Caco-2 (cell line): ENCODE measurements around the gene GPC6. TPM values are rescaled to one million over a fixed set of nuclear protein-coding genes. Genes with fewer than 3 reads are reported as not detected.

Source experiments
- BruUV-seq: library from RNA; stranded (reverse); fragments of 400-500 nt; replicated peaks from 2 replicates; lab custom pipeline; 2021; lab: Mats Ljungman, UMichigan
- CTCF ChIA-PET: fragments of 300-600 bp; sonication (Branson Sonifier 250); formaldehyde crosslinking; loops from one replicate; lab custom pipeline; 2022; ENCODE audit warnings: antibody characterized with exemption; lab: Charles Lee
- POLR2A ChIA-PET: fragments of 300-600 bp; sonication (Branson Sonifier 250); formaldehyde crosslinking; loops from one replicate; lab custom pipeline; 2022; ENCODE audit warnings: antibody characterized with exemption; lab: Charles Lee
- DNase-seq, 2 experiments: peaks; one replicate each; pipeline versions ENCODE4 v3.0.0 to v3.0.0-alpha.2; 2020 to 2022
- H3K27me3 ChIP-seq: replicated peaks from 2 replicates; pipeline ENCODE4 v1.6.0; 2011; ENCODE audit warnings: low read length; ENCODE audit not compliant: control insufficient read depth, insufficient read depth
- H3K36me3 ChIP-seq: 2 replicates; pipeline ENCODE4 v1.5.1; 2011; ENCODE audit warnings: low read length; ENCODE audit not compliant: control insufficient read depth, insufficient read depth
- H3K4me1 ChIP-seq: fragments of 250-450 bp; sonication (Bioruptor Pico); 2 replicates; pipeline ENCODE4 v1.5.1; 2020; ENCODE audit warnings: mild to moderate bottlenecking
- H3K4me3 ChIP-seq: 2 replicates; pipeline ENCODE4 v1.5.1; 2011; ENCODE audit warnings: low read depth, mild to moderate bottlenecking, control low read depth, low read length
- H3K9me3 ChIP-seq: fragments of 250-450 bp; sonication (Bioruptor Pico); 2 replicates; pipeline ENCODE4 v1.5.1; 2020; ENCODE audit warnings: mild to moderate bottlenecking, moderate library complexity
- H3K27ac Mint-ChIP-seq: one replicate; pipeline ENCODE4 v1.8.0; 2022; ENCODE audit warnings: mixed read lengths; ENCODE audit not compliant: unreplicated experiment
- H3K27me3 Mint-ChIP-seq: one replicate; pipeline ENCODE4 v1.8.0; 2022; ENCODE audit warnings: mixed read lengths; ENCODE audit not compliant: insufficient read depth, unreplicated experiment
- H3K36me3 Mint-ChIP-seq: one replicate; pipeline ENCODE4 v1.8.0; 2022; ENCODE audit warnings: mild to moderate bottlenecking, mixed read lengths; ENCODE audit not compliant: insufficient read depth, unreplicated experiment
- H3K4me1 Mint-ChIP-seq: one replicate; pipeline ENCODE4 v1.8.0; 2022; ENCODE audit warnings: low read depth, mixed read lengths; ENCODE audit not compliant: unreplicated experiment
- H3K4me3 Mint-ChIP-seq: one replicate; pipeline ENCODE4 v1.8.0; 2022; ENCODE audit warnings: mild to moderate bottlenecking, moderate library complexity, mixed read lengths; ENCODE audit not compliant: unreplicated experiment
- H3K9me3 Mint-ChIP-seq: one replicate; pipeline ENCODE4 v1.8.0; 2022; ENCODE audit warnings: mixed read lengths; ENCODE audit not compliant: unreplicated experiment
- CTCF ChIP-seq, 2 experiments: fragments of 200-600 bp in 1 of 2; IDR thresholded peaks; 1 replicate in 1 of 2; 2 replicates in 1 of 2; pipeline versions ENCODE4 v1.5.1 to v1.8.0; 2011 to 2022; ENCODE audit warnings: antibody characterized with exemption in 1 of 2, control low read depth in 1 of 2, inconsistent platforms in 1 of 2, low read depth in 1 of 2, low read length in 1 of 2, mild to moderate bottlenecking in 1 of 2, moderate library complexity in 1 of 2; ENCODE audit not compliant: insufficient read depth in 1 of 2, severe bottlenecking in 1 of 2, unreplicated experiment in 1 of 2
- intact Hi-C: fragments of 100-400 bp; cut with micrococcal nuclease; formaldehyde crosslinking; loops from one replicate; pipeline ENCODE4 v1.10.0; 2022; ENCODE audit not compliant: unreplicated experiment
- total RNA-seq: library from RNA; stranded (reverse); gene quantifications from 2 replicates; pipeline ENCODE4 v1.2.3, GENCODE V29; 2022

Gene GPC6
- total RNA-seq, 1 experiment from 2014 or later: 0.16 TPM

- H3K36me3 Mint-ChIP-seq: no peaks in the 10 kb centered on the region
- no peaks in the 10 kb centered on the region for H3K4me1 Mint-ChIP-seq
- no peak overlapping the region for H3K4me3 Mint-ChIP-seq
- ChIA-PET CTCF (no interaction called here), POLR2A (no interaction called here)
- Histone ChIP-seq H3K27me3 (no peaks in the 10 kb centered on the region; the same call in 1 of the 2 replicates), H3K9me3 (no peaks in the 10 kb centered on the region), H3K4me1 (no peaks in the 10 kb centered on the region), H3K4me3 (no peak overlapping the region), H3K36me3 (no peaks in the 10 kb centered on the region)
- no peaks in the 10 kb centered on the region for H3K9me3 Mint-ChIP-seq
- H3K27ac Mint-ChIP-seq: no peak overlapping the region
- H3K27me3 Mint-ChIP-seq: peaks cover 13% of the 10 kb centered on the region
- BruUV-seq: no TSS peak
- no peak for DNase-seq
- intact Hi-C loops: no loop called here
- no peak for TF ChIP-seq CTCF (IDR thresholded peaks at IDR 0.05; ENCODE audit: insufficient read depth in 1 of 2, low read depth in 1 of 2, low read length in 1 of 2, severe bottlenecking in 1 of 2, unreplicated experiment in 1 of 2)
Measured at GRCh38 chr13:94413598-94413944, 1187.0 kb downstream of the GPC6 start.

DNA sequence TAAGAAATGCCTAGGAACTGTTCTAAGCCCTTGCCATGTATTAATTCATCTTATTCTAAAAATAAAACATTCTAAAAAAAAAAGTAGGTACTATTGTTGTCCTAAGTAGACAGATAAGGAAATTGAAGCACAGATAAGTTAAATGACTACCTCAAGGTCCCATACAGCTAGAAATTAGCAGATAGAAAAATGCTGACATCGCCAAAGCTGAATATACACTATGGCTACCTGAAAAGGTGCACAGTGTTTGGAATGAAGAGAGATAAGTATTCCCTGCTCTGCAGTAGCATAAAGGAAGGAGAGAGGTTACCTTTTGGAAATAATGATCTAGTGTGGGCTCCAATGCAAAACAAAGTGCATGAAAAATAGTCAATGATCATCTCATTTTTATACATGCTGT lies 1187.5 kb downstream of the GPC6 start:
- no peak overlapping the region for H3K4me3 Mint-ChIP-seq
- H3K27ac Mint-ChIP-seq: no peak overlapping the region
- no peak for DNase-seq
- no peaks in the 10 kb centered on the region for H3K4me1 ChIP-seq
- H3K27me3 Mint-ChIP-seq: peaks cover 10% of the 10 kb centered on the region
- intact Hi-C loops: no loop called here
- TF ChIP-seq CTCF (IDR thresholded peaks at IDR 0.05; ENCODE audit: insufficient read depth in 1 of 2, low read depth in 1 of 2, low read length in 1 of 2, severe bottlenecking in 1 of 2, unreplicated experiment in 1 of 2): no peak
- no peaks in the 10 kb centered on the region; the same call in 1 of the 2 replicates for H3K27me3 ChIP-seq
- H3K36me3 ChIP-seq: no peaks in the 10 kb centered on the region
- H3K9me3 Mint-ChIP-seq: no peaks in the 10 kb centered on the region
- CTCF ChIA-PET: no interaction called here
- BruUV-seq: no TSS peak
- H3K4me3 ChIP-seq: no peak overlapping the region
- H3K4me1 Mint-ChIP-seq: no peaks in the 10 kb centered on the region
- POLR2A ChIA-PET: no interaction called here
- no peaks in the 10 kb centered on the region for H3K9me3 ChIP-seq
- no peaks in the 10 kb centered on the region for H3K36me3 Mint-ChIP-seq

DNA sequence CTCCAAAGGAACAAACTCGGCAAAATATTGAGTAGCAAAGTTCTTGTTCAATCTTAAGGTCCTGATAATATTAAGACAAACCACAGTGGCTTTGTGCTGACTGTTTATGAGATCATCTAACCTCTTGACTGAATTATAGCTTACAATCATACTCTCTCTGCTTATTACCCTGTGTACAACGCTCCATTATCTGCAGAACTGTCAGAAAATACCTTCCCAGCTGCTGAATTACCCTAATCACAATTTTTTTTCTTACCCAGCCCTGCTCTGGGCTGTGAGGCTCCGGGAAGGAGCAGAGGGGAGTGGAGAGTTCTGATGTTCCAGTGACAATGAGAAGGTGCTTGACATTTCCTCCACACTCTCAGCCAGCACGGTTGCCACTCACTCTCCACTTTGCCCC lies 1188.1 kb downstream of the GPC6 start:
- no peak for TF ChIP-seq CTCF (IDR thresholded peaks at IDR 0.05; ENCODE audit: insufficient read depth in 1 of 2, low read depth in 1 of 2, low read length in 1 of 2, severe bottlenecking in 1 of 2, unreplicated experiment in 1 of 2)
- POLR2A ChIA-PET: no interaction called here
- H3K4me1 Mint-ChIP-seq: no peaks in the 10 kb centered on the region
- Histone ChIP-seq H3K4me1 (no peaks in the 10 kb centered on the region), H3K36me3 (no peaks in the 10 kb centered on the region), H3K9me3 (no peaks in the 10 kb centered on the region), H3K4me3 (no peak overlapping the region), H3K27me3 (no peaks in the 10 kb centered on the region; the same call in 1 of the 2 replicates)
- H3K27me3 Mint-ChIP-seq: peaks cover 10% of the 10 kb centered on the region
- no peak for DNase-seq
- no TSS peak for BruUV-seq
- H3K27ac Mint-ChIP-seq: no peak overlapping the region
- H3K36me3 Mint-ChIP-seq: no peaks in the 10 kb centered on the region
- no peak overlapping the region for H3K4me3 Mint-ChIP-seq
- no peaks in the 10 kb centered on the region for H3K9me3 Mint-ChIP-seq
- CTCF ChIA-PET: no interaction called here
- intact Hi-C loops: no loop called here
